HG03175 (cell line): Measurements from ENCODE around the gene MOB1A.
"Not testable (repeated sequence)": the region's sequence is repeated elsewhere in the genome, so short reads cannot be mapped to it uniquely, and the experiment has no call there.

ENCODE experiments used
- ATAC-seq: cut with Tn5 transposase; IDR thresholded peaks from one replicate; pipeline ENCODE4 v1.9.1; 2021; ENCODE audit warnings: mild to moderate bottlenecking, moderate library complexity; ENCODE audit not compliant: unreplicated experiment

The MOB1A gene

GRCh38 chr2:74149570-74150319, 28.9 kb downstream of the MOB1A start:
- no peak for ATAC-seq

DNA sequence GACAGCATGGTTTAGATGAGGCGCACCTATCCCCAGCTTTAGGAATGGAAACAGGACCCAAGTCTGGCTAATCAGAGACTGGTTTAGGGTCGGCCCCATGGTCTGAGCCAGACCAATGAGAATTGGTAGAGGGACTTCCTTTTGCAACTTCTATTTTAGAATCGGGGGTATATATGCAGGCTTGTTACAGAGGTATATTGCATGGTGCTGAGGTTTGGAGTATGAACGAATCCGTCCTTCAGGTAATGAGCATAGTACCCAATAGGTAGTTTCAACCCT, 29.5 kb downstream of the MOB1A start:
- no peak for ATAC-seq

DNA sequence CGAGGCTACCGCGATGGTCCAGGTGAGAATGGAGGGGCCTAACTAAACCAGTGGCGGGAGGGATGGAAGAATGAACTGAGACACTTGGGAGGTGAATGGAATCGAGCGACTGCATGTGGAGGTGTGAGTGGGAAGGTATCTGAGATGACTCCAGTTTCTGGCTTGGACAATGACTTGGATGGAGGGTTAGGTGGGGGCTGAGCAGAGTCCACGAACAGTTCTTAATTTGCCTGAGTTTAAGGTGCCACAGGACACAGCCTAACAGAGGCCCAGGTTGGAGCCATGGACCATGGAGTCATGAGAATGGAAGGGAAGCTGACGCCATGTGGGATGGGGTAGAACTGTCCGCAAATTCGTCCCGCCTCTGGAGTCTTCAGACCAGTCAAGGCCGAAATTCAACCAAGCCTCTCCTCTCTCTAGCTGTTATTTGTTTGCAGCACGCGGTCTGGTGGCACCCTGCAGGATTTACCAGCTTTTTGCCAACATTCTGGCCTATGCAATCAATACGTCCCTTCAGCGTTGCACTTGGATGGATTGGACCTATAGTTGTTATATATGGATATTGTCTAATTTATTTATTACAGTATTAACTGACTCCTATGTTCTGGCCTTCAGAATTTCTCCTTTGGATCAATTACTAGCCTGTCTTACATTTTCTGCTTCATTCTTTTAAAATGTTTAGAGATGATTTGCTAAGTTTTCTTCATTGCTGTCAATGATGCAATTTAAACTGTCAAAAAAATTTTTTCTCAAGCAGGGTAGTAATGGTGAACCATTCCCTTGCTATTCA, 30.0 kb downstream of the MOB1A start:
- ATAC-seq, result peak; percentile 1

- peak; percentile 93 for ATAC-seq
Measured at GRCh38 chr2:74147727-74148456, 30.8 kb downstream of the MOB1A start, which contains the start of gene BOLA3. TSS of gene BOLA3 (minus strand) at chr2:74147912. CDS start at chr2:74147874, 38 bp downstream.

- ATAC-seq, result peak; percentile 41
Measured at GRCh38 chr2:74146929-74147726, 31.6 kb downstream of the MOB1A start.

DNA sequence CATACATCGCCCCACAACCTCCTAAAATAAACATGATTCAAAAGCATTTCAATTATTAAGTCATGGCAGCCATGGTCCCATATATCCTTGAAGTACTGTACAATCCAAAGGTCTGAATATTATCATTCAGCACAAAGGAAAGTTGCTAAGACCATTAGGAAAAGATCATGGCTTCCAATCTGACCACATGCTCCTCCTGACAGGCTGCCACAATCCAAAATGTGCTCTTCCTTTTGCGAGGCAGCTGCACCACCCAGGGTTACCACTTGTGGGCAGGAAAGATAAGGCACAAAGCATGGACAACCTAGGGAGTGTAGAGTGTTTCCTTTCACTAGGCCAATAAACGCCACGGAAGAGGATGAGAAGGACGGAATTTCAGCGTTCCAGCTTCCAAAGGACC, 36.3 kb downstream of the MOB1A start:
- ATAC-seq, result no peak

- ATAC-seq, result no peak
Measured at GRCh38 chr2:74138600-74139323, 39.9 kb downstream of the MOB1A start.

GRCh38 chr2:74137651-74138599, 40.8 kb downstream of the MOB1A start:
- no peak for ATAC-seq

- ATAC-seq, result no peak
Measured at GRCh38 chr2:74131901-74132300, 46.8 kb downstream of the MOB1A start.

GRCh38 chr2:74130211-74130995, 48.3 kb downstream of the MOB1A start:
- no peak for ATAC-seq

GRCh38 chr2:74128206-74128605, 50.5 kb downstream of the MOB1A start:
- no peak for ATAC-seq

DNA sequence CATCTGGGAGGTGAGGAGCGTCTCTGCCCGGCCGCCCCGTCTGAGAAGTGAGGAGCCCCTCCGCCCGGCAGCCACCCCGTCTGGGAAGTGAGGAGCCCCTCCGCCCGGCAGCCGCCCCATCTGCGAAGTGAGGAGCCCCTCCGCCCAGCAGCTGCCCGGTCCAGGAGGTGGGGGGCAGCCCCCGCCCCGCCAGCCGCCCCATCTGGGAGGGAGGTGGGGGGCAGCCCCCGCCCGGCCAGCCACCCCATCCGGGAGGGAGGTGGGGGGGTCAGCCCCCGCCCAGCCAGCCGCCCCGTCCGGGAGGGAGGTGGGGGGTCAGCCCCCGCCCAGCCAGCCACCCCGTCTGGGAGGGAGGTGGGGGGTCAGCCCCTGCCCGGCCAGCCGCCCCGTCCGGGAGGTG, 54.7 kb downstream of the MOB1A start:
- not testable (repeated sequence) for ATAC-seq

- not testable (repeated sequence) for ATAC-seq
Measured at GRCh38 chr2:74121846-74122245, 56.8 kb downstream of the MOB1A start.

DNA sequence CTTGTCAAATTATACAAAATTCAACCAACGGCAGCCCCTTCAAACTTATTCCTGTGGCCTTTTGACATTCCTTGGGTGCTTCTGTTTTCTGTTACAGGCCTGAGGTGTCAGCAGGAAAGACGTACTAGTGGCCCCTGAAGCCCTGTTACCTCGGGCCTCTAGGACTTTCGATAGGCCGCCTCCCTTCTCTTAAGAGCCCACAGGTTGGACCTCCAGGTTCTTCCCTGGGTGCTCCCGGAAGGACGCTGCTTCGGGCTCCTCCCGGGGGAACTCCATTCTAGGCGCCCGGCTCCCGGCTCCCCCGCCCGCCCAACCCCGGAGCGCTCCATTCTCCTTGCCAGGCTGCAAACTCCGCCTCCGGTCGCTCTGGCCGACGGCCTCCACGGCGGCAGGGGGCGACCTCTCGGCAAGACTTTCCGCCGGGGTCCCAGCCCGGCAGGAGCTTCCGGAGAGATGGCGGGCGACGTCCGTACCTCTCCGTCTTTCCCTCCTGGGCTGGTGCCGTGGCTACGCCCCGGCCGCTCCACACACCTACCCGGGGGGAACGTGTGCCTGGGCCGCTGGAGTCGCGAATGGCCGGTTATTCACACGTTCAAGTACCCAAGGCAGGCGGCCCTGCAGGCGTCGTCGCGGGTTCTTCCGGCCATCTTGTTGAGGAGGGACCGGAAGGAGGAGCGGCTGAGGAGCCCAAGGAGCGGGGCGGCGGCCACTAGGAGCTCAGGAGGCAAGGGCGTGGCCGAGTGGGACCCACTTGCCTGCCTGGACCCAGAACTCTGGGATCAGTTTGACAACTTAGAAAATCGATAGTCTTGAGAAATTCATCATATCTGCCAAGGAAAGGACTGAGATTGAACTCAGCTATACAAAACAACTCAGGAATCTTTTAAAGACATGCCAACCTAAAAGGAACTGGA, 58.5 kb downstream of the MOB1A start:
- peak; percentile 95 for ATAC-seq

GRCh38 chr2:74119339-74119738, 59.3 kb downstream of the MOB1A start:
- ATAC-seq, result no peak

DNA sequence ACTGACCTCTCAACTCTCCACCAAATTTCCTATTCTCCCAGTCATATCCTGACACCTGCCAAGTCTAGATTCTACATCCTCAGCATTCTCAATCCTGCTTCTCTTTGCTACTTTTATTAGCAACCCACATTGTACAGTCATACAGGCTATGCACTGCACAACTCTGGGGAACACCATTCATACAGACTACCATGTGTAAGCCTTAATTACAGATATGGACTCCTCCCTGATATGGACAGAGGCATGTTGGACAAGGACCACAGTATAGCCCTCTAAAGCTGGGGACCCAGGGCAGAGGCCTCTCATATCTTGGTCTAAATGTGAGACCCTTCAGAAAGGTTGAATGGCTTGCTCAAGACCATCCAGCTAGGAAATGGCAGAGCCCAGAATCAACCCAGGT, 67.3 kb downstream of the MOB1A start:
- ATAC-seq, result no peak

DNA sequence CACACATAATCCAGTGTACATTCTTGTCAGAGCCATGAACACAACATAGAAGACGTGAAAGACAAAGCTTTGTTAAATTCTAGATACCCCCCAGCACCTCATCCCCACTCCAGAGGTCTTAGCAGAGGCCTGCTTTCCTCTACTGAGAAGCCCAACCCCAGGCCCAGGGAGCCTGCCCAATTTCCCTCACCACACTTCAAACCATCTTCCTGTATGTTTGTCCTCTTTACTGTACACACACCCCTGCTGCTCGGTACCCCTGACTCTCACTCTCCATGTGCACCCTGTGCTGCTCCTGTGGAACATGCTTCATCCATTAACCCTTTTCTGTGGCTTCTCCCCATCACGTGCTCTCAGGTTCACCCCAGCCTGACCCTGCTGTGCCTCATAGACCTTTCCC, 68.1 kb downstream of the MOB1A start:
- ATAC-seq, result no peak
